HG02938 (cell line): ENCODE results near the gene FGF6.

Experiments used
- ATAC-seq: cut with Tn5 transposase; IDR thresholded peaks from one replicate; pipeline ENCODE4 v1.9.1; 2021; ENCODE audit warnings: mild to moderate bottlenecking, moderate library complexity; ENCODE audit not compliant: unreplicated experiment

FGF6 gene

GRCh38 chr12:4448371-4448940 lies 2.8 kb upstream of the FGF6 start:
- ATAC-seq, result no peak

DNA sequence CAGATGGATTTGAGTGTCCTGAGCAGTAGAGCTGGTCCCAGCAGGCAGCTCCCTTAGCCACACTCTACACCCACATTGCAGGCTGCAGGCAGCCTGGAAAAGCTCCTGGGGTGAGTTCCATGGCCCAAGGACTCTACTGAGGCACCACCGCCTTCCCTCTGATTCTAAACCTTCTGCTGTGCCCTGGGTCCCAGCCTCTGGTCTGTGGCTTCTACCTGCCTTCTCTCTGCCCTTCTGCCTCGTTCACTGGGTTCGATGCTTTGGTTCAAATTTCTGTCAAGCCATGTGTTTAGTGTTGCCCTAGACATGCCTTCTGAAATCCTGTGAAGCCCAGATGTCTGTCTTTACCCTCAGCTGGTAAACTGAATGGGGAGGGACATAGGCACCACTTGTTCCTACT lies 1.5 kb upstream of the FGF6 start:
- ATAC-seq, result no peak

DNA sequence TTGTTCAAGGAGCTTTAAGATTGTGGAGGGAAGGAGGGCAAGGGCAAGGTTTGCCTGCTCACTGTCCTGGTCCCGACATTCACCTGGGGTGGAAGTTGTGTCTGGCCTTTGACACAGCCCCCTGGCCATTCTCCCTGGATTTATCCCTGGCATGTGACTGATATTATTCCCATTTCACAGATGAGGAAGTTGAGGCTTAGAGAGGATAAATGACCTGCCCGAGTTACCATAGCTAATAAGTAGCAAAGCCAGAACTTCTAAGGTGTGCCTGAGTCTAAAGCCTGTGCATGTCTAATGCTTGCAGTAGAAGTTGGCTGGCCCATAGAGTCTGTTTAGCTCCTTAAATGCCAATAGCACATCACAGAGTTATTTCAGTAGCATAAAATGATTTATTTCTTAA lies 720 bp upstream of the FGF6 start:
- no peak for ATAC-seq

DNA sequence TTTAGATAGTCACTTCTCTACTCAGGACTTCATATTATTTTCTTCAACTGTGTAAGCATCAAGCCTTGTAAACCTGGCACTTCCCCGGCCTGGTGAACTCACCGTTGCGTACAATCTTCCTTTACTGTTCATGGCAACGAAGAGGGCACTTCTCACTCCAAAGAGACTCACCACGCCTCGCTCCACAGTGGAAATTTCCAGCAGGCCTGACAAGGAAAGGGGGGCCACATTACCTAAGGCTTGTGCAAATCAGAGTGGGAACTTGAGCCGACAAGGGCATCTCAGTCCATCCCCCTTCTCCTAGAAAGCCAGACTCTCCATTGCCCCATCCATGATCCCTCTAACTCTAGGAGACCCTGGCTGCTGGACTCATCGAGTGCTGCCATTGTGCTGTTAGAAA lies 1.6 kb downstream of the FGF6 start:
- ATAC-seq, result no peak

DNA sequence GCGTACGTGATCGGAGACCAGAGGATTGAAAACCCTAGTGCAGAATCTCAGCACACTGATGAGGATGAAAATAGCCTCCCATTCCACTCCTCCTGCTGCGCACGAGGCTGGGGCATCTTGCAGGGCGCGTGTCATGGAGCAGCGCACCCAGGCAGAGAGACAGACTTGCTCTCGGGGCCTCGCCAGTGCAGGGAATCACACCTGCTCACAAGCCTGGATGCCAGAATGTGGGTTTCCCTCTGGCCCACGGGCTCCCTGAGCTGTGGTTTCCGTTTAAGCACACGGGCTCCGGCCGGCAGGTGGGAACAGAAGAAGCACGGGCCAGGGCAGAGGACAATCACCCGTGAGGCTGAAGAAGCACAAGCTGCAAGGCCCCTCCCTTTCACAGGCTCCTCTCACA lies 2.0 kb downstream of the FGF6 start:
- ATAC-seq, result no peak

- no peak for ATAC-seq
These were observed 4.0 kb downstream of the FGF6 start for GRCh38 chr12:4441355-4442335.

DNA sequence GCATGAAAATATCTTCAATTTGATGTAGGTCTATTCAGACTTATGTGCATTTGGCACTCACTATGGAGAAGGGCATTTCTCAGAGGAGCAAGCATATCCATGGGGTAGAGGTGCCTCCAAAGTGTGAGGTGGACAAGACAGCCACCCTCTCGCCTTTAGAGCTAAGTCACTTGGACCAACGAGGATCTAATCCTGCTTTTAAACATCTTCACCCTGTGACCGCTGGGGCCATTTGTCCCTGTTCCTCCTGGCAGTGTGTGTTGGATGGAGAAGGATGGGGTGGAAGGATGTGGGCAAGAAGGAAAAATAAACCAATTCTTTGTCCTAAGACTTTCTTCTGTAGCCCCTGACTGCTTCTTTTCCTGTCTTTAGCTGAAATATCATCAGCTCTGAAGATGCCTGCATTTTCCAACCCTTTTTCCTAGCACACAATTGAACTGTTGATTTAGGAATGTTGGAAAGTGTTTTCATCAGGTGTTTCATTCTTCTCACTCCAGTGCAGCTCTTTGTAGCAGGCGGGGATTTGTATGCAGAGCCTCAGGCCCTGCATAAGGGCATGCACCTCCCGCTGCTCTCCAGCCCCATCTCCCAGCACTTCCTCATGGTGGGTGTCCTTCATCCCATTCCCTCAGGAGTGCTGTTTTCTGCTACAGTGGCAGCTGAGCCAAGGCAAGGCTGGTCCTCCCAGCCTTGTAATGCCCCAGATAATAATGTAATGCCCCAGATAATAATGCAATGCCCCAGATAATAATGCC lies 5.3 kb downstream of the FGF6 start:
- no peak for ATAC-seq

DNA sequence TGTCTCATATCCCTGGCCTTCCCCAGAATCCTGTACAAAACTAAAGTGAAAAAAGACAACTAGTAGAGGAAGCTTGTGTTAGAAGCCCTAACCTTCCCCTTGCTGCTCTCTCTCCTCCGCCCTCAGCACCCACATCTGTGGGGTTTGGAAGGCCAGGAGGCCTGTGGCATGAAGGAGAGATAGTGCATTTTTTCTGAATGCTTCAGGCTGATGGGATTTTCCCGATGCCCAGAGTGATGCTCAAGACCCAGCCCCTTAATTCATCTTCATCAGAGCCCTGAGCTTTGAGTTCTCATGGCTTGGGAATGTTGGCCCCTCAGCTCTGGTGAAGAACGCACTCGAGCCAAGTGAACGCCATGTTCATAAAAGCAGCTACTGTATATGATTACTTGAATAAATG lies 5.9 kb downstream of the FGF6 start:
- ATAC-seq, result no peak

DNA sequence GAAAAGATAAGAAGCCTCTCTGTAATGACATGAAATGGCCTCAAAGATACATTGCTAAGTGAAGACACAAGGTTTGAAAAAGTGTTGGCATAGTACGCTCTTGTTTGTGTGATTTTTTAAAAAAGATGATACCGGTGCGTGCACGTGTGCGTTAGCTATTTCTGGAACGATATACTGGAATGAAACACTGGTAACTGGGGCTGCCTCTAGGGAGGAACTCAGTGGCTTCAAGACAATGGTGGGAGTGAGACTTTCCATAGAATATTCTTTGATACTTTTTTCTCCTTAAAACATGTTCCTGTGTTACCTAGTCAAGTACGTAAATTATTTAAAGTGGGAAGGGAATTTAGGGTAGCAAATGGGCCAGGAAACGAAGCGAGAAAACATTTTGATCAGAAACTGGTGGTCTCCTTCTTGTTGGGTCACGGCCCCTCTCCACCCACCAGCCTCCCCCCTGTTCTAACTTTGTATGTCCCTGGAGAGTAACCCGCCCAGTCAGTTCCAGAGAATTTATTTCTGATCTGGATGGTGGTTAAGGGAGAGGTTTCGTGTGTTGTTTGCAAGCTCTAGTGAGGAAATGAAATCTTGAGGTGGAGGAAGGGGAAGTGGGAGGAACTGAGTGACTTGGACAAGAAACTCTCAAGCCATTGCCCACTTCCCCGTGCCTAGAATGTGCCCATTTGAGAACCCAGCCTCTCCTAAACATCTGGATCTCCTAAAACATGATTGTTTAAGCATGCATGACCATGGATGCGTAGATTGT lies 6.6 kb downstream of the FGF6 start:
- ATAC-seq, result no peak

DNA sequence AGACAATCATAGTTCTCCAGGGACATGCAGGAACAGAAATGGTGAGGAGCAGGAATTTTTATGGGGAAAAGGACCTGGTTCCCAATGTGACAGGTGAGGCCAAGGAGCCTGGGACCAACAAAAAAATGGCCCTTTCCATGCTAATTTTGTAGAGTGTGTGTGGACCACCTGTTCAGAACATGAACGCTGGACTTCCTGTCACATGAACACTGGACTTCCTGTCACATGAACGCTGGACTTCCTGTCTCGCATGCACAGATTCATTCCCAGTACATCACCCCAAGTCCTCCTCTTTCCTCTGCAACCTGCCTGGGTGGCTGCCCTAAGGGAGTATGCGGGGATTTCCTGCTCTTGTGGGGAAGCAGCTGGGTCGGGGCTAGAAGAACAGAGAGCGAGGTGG lies 10.1 kb downstream of the FGF6 start:
- no peak for ATAC-seq

- no peak for ATAC-seq
These were observed 10.7 kb downstream of the FGF6 start for GRCh38 chr12:4434706-4435425.

GRCh38 chr12:4434301-4434700 lies 11.3 kb downstream of the FGF6 start:
- no peak for ATAC-seq

- no peak for ATAC-seq
These were observed 11.9 kb downstream of the FGF6 start for GRCh38 chr12:4433745-4434058.

DNA sequence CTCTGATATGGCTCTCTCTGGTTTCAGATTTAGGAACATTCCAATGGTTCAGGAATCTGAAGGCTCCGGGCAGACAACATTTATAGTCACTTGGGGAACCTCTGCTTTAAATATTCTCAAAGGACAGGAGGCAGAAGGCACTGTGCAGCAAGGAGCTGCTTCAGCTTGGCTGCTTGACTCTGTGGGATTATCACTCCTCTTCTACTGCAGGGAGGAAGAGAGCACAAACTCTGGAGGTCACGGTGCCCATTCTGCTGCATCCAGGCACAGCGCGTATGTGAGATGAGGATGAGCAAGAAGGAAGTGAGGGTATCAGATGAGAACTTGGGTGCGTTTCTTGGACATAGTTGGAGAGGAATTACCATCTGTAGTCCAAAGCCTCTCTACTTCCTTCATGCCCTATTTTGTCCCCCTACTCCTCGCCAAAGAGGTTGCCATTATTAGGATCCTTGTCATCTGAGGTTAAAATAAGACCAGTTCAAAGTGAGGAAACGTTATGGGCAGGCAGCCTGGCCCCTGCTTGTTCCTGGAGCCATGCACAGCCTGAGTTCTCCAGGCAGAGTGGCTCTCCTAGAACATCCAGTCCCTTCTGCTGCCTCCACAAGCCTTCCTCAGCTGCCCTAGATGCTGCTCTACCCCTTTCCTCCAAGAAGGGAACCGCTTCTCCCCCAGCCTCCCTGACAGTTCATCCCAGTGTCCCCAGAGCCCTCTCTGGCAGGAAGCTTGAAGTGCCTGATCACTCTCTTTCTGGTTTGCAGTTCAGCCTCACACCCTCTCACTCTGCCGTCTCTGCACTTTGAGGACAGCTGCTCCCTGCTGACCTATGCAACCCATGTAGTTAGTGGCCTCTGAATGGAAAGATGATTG lies 12.5 kb downstream of the FGF6 start:
- no peak for ATAC-seq

DNA sequence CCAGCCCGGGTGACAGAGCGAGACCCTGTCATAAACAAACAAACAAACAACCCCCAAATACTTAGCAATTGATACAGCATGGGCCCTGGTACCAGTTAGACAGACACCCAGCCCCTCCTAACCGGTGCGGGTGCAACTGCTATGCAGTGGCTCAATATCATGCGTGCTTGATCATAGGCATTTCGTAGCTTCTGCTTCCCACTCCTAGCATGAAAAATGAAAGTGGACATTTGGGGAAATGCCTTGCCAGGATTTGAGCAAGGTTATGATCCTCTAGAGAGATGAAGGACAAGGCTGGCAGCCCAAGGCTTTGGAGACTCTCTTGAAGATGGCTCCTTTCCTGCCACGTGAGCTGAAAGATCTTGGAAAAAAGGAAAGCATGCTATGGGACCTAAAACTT lies 13.7 kb downstream of the FGF6 start:
- ATAC-seq, result no peak

DNA sequence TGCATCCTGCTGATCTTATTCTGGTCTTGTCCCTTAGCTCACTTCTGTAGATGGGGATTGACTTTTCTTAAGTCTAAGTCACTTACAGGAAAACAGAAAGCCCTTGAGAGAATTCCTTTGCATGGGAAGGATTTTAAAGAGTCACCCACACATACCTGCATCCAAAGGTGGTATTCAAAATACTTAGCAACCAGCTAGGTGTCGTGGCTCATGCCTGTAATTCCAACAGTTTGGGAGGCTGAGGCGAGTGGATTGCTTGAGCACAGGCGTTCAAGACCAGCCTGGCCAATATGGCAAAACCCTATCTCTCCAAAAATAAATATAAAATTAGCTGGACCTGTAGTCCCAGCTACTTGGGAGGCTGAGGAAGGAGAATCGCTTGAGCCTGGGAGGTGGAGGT lies 14.2 kb downstream of the FGF6 start:
- no peak for ATAC-seq

DNA sequence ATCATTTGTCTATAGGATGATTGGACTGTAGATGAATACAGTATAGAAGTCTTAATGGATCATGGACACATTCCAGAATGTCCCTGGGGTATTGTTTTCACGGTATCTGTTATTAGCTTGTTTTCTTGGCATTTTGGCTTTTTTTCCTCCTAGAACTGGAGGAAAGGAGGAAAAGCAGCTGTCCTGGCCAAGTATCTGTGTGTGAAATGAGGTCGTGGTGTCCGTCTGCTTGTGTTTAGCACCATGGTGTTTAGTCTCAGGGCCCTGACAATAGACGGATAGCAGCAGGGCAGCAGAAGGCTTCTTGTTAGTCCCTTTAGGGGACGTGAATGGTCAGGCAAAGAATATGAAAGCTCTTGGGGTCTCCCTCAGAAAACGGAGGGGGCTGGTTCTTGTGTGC lies 21.2 kb downstream of the FGF6 start:
- no peak for ATAC-seq

DNA sequence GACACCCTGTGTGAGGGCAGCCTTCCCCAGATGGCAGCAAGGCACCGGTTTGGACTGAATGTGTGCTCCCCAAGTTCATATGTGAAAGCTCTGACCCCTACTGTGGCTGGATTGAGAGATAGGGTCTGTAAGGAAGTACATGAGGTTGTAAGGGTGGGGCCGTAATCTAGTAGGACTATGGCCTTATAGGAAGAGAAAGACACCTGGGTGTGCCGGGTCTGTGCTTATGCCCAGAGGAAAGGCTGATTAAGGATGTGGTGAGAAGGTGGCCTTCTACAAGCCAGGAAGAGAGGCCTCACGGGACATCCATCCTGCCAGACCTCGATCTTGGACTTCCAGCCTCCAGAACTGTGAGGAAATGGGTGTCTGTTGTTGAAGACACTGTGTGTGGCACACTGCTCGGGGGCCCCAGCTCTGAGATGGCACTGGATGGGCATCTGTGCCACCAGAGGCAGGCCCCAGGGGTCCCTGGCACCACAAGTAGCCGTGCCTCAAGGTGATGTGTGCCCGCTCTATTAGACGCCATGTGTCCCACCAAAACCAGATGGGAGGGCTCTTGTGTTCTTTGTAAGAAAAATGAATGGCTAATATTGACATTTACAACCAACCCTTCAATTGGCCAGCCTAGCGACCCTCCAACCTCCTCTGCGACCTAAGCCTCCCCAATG lies 22.0 kb downstream of the FGF6 start:
- ATAC-seq, result no peak

DNA sequence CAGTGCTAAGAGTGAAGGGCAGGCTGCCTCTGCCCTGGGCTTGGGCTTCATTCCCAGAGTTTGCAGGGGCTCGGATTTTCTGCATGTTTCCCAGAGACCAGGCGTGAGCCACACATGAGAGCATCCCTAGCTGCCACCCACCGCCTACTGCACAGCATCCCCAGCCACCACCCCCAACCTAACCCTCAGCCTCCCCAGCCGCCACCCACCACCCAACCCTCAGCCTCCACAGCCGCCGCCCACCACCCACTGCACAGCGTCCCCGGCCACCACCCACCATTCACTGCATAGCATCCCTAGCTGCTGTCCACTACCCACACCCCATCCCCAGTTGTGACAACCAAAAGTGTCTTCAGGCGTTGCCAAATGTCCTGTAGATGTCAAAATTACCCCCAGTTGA lies 22.6 kb downstream of the FGF6 start:
- ATAC-seq, result no peak
